Esophagus (tissue), 2 donors: ENCODE measurements around the gene IRF4. TPM values are rescaled to one million over a fixed set of nuclear protein-coding genes. Genes with fewer than 3 reads are reported as not detected.

Source experiments
- H3K27ac ChIP-seq, 2 donors: one replicate each; pipeline ENCODE4 v1.5.1; 2013; ENCODE audit warnings: low read depth in 2 of 2, mild to moderate bottlenecking in 2 of 2, inconsistent platforms in 1 of 2, low read length in 1 of 2, moderate library complexity in 1 of 2
- H3K27me3 ChIP-seq, 2 donors: one replicate each; pipeline ENCODE4 v1.6.1; 2013; ENCODE audit warnings: low read length in 2 of 2, control low read depth in 1 of 2, mild to moderate bottlenecking in 1 of 2; ENCODE audit not compliant: insufficient read depth in 2 of 2, control insufficient read depth in 1 of 2
- H3K36me3 ChIP-seq, 2 donors: one replicate each; pipeline ENCODE4 v1.6.1; 2013; ENCODE audit warnings: low read length in 1 of 2; ENCODE audit not compliant: control insufficient read depth in 2 of 2, insufficient read depth in 2 of 2
- H3K4me1 ChIP-seq, 2 donors: one replicate each; pipeline ENCODE4 v1.6.1; 2013; ENCODE audit warnings: low read length in 1 of 2; ENCODE audit not compliant: control insufficient read depth in 2 of 2, insufficient read depth in 2 of 2
- H3K4me3 ChIP-seq, 2 donors: one replicate each; pipeline ENCODE4 v1.5.1; 2013; ENCODE audit warnings: low read length in 2 of 2, mild to moderate bottlenecking in 2 of 2, low read depth in 1 of 2, moderate library complexity in 1 of 2
- H3K9me3 ChIP-seq, 2 donors: one replicate each; pipeline ENCODE4 v1.6.1; 2013; ENCODE audit warnings: mild to moderate bottlenecking in 2 of 2, low read depth in 1 of 2, low read length in 1 of 2, moderate library complexity in 1 of 2; ENCODE audit not compliant: control insufficient read depth in 2 of 2, insufficient read depth in 1 of 2
- WGBS, 2 donors: extraction: QIAGEN DNeasy Blood & Tissue Kit; methylation state at CpG; one replicate each; pipeline ENCODE4 v1.1.7; 2013; 5-methylcytosine and 5-hydroxymethylcytosine counted together
- polyA plus RNA-seq, 2 donors: library from polyadenylated mRNA; stranded (reverse); fragments of 200-250 nt; gene quantifications; one replicate each; pipeline ENCODE4 v1.2.3, GENCODE V29; 2013
- donor health status: healthy with polysubstance abuse.
- donor health status: Bipolar disorder and iron deficiency.

The IRF4 gene
- polyA plus RNA-seq = under 1 TPM; 0.27 to 0.28 TPM

- 0 to 1% methylated on average over 68 to 82 of the region's 82 CpGs for WGBS, 2 donors
- no peaks in the 10 kb centered on the region for H3K9me3 ChIP-seq
- peak within 1 kb of the TSS; percentile 47 to 58 for H3K4me3 ChIP-seq
- no peaks in the 10 kb centered on the region for H3K36me3 ChIP-seq
- peaks cover 0 to 26% of the 10 kb centered on the region in 2 donors for H3K27me3 ChIP-seq
- H3K27ac ChIP-seq = no peak within 1 kb of the TSS
- H3K4me1 ChIP-seq = peaks cover 14 to 20% of the 10 kb centered on the region in 2 donors
Measured at GRCh38 chr6:391559-392440, at the start of gene IRF4. IRF4 (plus strand) TSS chr6:391752; CDS start chr6:393153, 1,401 bp downstream.

DNA sequence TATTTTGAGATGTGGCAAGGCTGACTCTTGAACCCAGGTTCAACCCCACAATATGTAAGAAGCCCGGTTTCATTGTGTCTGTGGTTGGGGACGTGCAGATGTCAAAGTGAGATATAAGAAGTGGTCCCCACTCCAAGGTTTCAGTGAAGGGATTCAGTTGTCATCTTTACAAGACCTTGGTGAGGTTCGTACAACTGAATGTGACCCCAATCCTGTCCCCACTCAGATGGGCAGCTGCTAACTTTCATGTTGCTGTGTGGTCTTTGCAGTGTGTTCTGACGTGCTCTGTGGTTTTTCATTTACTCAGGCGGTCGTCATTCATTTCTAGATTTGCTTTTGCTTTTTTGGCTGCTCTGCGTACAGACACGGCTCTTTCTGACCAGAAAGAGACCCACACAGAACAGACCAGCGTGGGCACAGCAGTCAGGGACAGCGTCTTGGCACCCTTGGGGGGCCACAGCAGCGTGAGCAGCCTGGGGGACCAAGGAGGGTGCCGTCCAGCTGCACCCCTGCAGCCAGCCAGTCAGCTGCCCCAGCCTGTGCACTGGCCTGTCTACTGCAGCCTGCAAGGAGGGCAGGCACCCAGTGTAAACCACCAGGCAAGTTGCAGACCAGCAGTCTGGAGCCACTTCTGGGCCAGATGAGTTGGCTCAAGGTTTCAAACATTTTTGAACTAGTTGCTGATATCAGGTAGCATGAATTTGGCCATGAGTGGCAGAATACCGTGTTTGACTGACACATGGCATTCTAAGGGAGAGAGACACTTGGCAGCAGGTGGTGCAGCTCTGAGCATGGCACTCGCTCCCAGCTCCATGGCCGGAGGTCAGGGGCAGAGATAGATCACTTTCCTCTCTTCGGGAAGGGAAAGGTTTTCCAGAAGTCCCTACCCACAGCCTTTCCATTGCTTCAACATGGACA, 49.4 kb upstream of the IRF4 start:
- 76 to 78% methylated on average over 16 of the region's 16 CpGs for WGBS, 2 donors
- Histone ChIP-seq H3K4me3 (no peak overlapping the region), H3K4me1 (no peaks in the 10 kb centered on the region), H3K27ac (no peak overlapping the region), H3K27me3 (no peaks in the 10 kb centered on the region), H3K36me3 (peaks cover 0 to 17% of the 10 kb centered on the region in 2 donors), H3K9me3 (peaks cover 0 to 7% of the 10 kb centered on the region in 2 donors)

- Histone ChIP-seq H3K27me3 (no peaks in the 10 kb centered on the region), H3K36me3 (peaks cover 0 to 19% of the 10 kb centered on the region in 2 donors)
- 88% methylated on average over 8 of the region's 8 CpGs for WGBS, 2 donors
Measured at GRCh38 chr6:342832-343179, 48.7 kb upstream of the IRF4 start.

DNA sequence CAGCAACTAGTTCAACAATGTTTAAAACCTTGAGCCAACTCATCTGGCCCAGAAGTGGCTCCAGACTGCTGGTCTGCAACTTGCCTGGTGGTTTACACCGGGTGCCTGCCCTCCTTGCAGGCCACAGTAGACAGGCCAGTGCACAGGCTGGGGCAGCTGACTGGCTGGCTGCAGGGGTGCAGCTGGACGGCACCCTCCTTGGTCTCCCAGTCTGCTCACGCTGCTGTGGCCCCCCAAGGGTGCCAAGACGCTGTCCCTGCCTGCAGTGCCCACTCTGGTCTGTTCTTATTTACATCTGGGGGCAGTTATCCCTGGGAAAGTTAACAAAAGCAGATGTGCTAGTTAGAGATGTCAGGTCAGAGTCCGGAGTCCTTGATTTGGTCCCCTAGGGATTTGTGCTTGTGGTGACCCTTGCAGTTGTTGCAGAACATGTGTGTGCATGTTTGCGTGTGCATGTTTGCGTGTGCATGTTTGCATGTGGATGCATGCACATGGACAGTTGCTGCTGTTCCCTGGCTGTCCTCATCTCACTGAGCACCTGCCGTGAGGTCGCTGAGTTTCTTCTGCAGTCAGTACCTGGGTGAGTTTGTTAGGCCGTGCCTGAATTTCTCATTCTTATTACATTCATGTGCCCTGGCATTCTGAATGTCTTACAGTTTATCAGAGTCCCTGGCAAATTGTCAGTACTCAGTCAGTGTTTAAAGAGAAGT, 48.2 kb upstream of the IRF4 start:
- H3K4me3 ChIP-seq = no peak overlapping the region
- no peaks in the 10 kb centered on the region for H3K4me1 ChIP-seq
- peaks cover 0 to 9% of the 10 kb centered on the region in 2 donors for H3K9me3 ChIP-seq
- no peak overlapping the region for H3K27ac ChIP-seq
- 83 to 87% methylated on average over 10 of the region's 10 CpGs for WGBS, 2 donors
- H3K27me3 ChIP-seq = no peaks in the 10 kb centered on the region
- H3K36me3 ChIP-seq = peaks cover 0 to 24% of the 10 kb centered on the region in 2 donors

More at GRCh38 chr6:342832-343179, 48.7 kb upstream of the IRF4 start:
- no peaks in the 10 kb centered on the region for H3K4me1 ChIP-seq
- no peak overlapping the region for H3K27ac ChIP-seq
- peaks cover 0 to 7% of the 10 kb centered on the region in 2 donors for H3K9me3 ChIP-seq
- no peak overlapping the region for H3K4me3 ChIP-seq

GRCh38 chr6:343960-344815, 47.4 kb upstream of the IRF4 start:
- Histone ChIP-seq H3K4me1 (no peaks in the 10 kb centered on the region), H3K27ac (no peak overlapping the region), H3K9me3 (peaks cover 0 to 16% of the 10 kb centered on the region in 2 donors), H3K27me3 (no peaks in the 10 kb centered on the region), H3K4me3 (no peak overlapping the region), H3K36me3 (peaks cover 4 to 32% of the 10 kb centered on the region in 2 donors)
- WGBS, 2 donors = 85 to 87% methylated on average over 20 of the region's 20 CpGs

GRCh38 chr6:344816-345340, 46.7 kb upstream of the IRF4 start:
- H3K27me3 ChIP-seq = no peaks in the 10 kb centered on the region
- H3K4me3 ChIP-seq = no peak overlapping the region
- H3K27ac ChIP-seq = no peak overlapping the region
- peaks cover 0 to 16% of the 10 kb centered on the region in 2 donors for H3K9me3 ChIP-seq
- H3K4me1 ChIP-seq = no peaks in the 10 kb centered on the region
- WGBS, 2 donors = 80 to 82% methylated on average over 8 of the region's 8 CpGs
- peaks cover 8 to 38% of the 10 kb centered on the region in 2 donors for H3K36me3 ChIP-seq

GRCh38 chr6:345747-346385, 45.7 kb upstream of the IRF4 start:
- 90 to 91% methylated on average over 17 of the region's 17 CpGs for WGBS, 2 donors

GRCh38 chr6:346386-347030, 45.0 kb upstream of the IRF4 start:
- Histone ChIP-seq H3K9me3 (peaks cover 0 to 14% of the 10 kb centered on the region in 2 donors), H3K27me3 (no peaks in the 10 kb centered on the region), H3K27ac (no peak overlapping the region), H3K4me3 (no peak overlapping the region), H3K4me1 (no peaks in the 10 kb centered on the region), H3K36me3 (peaks cover 8 to 33% of the 10 kb centered on the region in 2 donors)
- WGBS, 2 donors = 80 to 84% methylated on average over 10 of the region's 10 CpGs

More at GRCh38 chr6:345747-346385, 45.7 kb upstream of the IRF4 start:
- Histone ChIP-seq H3K36me3 (peaks cover 8 to 38% of the 10 kb centered on the region in 2 donors), H3K9me3 (peaks cover 0 to 16% of the 10 kb centered on the region in 2 donors), H3K27me3 (no peaks in the 10 kb centered on the region), H3K27ac (no peak overlapping the region), H3K4me3 (no peak overlapping the region), H3K4me1 (no peaks in the 10 kb centered on the region)
